Measurements from ENCODE around the gene WDR12.

DNA sequence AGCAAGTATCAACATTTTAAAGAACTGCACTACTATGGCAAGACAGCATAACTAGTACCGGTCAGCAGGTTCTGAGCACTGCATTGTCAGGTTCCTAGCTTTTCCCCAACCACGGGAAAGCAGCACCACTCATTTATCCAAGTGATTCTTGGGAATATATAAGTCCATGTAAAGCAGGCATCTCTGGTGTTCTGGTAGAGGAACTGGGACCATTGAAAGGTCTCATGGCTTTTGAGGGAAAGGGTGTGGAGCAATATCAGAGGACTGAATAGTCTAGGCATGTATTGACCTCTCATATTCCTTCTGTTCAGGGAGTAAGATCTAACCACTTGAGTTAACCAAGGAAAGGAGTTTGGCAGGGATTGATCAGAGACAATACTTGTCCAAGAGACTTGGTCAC, 33.8 kb downstream of the WDR12 start:
- TF ChIP-seq POLR2AphosphoS5 (IDR thresholded peaks at IDR 0.05; ENCODE audit: low read depth, low read length) (no peak), TCF7L2 (IDR thresholded peaks at IDR 0.05; ENCODE audit: low read depth, low read length) (no peak), SIN3A (IDR thresholded peaks at IDR 0.05; ENCODE audit: borderline replicate concordance, insufficient read depth, low read depth, low read length) (no peak)
- TF ChIP-seq, protein P1, sequence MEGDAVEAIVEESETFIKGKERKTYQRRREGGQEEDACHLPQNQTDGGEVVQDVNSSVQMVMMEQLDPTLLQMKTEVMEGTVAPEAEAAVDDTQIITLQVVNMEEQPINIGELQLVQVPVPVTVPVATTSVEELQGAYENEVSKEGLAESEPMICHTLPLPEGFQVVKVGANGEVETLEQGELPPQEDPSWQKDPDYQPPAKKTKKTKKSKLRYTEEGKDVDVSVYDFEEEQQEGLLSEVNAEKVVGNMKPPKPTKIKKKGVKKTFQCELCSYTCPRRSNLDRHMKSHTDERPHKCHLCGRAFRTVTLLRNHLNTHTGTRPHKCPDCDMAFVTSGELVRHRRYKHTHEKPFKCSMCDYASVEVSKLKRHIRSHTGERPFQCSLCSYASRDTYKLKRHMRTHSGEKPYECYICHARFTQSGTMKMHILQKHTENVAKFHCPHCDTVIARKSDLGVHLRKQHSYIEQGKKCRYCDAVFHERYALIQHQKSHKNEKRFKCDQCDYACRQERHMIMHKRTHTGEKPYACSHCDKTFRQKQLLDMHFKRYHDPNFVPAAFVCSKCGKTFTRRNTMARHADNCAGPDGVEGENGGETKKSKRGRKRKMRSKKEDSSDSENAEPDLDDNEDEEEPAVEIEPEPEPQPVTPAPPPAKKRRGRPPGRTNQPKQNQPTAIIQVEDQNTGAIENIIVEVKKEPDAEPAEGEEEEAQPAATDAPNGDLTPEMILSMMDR (IDR thresholded peaks at IDR 0.05), result no peak
- TF ChIP-seq, protein P2, sequence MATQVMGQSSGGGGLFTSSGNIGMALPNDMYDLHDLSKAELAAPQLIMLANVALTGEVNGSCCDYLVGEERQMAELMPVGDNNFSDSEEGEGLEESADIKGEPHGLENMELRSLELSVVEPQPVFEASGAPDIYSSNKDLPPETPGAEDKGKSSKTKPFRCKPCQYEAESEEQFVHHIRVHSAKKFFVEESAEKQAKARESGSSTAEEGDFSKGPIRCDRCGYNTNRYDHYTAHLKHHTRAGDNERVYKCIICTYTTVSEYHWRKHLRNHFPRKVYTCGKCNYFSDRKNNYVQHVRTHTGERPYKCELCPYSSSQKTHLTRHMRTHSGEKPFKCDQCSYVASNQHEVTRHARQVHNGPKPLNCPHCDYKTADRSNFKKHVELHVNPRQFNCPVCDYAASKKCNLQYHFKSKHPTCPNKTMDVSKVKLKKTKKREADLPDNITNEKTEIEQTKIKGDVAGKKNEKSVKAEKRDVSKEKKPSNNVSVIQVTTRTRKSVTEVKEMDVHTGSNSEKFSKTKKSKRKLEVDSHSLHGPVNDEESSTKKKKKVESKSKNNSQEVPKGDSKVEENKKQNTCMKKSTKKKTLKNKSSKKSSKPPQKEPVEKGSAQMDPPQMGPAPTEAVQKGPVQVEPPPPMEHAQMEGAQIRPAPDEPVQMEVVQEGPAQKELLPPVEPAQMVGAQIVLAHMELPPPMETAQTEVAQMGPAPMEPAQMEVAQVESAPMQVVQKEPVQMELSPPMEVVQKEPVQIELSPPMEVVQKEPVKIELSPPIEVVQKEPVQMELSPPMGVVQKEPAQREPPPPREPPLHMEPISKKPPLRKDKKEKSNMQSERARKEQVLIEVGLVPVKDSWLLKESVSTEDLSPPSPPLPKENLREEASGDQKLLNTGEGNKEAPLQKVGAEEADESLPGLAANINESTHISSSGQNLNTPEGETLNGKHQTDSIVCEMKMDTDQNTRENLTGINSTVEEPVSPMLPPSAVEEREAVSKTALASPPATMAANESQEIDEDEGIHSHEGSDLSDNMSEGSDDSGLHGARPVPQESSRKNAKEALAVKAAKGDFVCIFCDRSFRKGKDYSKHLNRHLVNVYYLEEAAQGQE (IDR thresholded peaks at IDR 0.05; ENCODE audit: insufficient read depth in 1 of 2, low read depth in 2 of 2, low read length in 1 of 2), result no peak
